ENCODE data around the gene TSNAX.

DNA sequence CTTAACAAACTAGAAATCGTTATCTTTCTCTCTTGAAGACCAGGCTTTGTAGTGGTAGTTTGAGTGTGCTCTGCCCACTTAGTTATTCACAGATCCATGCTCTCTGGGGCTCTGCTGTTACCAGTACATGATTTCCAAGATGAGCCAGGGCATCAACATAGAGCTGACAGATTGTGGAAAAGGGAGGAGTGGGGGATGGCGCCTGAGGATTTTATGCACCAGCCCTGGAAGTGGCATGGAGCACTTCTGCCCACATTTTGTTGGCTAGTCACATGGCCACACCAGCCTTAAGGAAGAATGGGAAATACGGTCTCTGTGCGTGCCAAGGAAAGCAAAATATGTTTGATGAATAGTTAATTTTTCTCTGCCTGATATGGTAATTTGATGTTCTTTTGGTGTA lies 18.2 kb downstream of the TSNAX start:
- TF ChIP-seq, protein P1, sequence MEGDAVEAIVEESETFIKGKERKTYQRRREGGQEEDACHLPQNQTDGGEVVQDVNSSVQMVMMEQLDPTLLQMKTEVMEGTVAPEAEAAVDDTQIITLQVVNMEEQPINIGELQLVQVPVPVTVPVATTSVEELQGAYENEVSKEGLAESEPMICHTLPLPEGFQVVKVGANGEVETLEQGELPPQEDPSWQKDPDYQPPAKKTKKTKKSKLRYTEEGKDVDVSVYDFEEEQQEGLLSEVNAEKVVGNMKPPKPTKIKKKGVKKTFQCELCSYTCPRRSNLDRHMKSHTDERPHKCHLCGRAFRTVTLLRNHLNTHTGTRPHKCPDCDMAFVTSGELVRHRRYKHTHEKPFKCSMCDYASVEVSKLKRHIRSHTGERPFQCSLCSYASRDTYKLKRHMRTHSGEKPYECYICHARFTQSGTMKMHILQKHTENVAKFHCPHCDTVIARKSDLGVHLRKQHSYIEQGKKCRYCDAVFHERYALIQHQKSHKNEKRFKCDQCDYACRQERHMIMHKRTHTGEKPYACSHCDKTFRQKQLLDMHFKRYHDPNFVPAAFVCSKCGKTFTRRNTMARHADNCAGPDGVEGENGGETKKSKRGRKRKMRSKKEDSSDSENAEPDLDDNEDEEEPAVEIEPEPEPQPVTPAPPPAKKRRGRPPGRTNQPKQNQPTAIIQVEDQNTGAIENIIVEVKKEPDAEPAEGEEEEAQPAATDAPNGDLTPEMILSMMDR (IDR thresholded peaks at IDR 0.05), result no peak
- no peak for TF ChIP-seq EZH2phosphoT487 (IDR thresholded peaks at IDR 0.05)
